ENCODE data around the gene STX2.
"Not testable (repeated sequence)": the region's sequence is repeated elsewhere in the genome, so short reads cannot be mapped to it uniquely, and the experiment has no call there.

STX2 gene

GRCh38 chr12:130838951-130839769 is at the start of gene STX2:
Gene STX2, minus strand, starts transcription at chr12:130839250. Its CDS starts 151 bp downstream, at chr12:130839099.
- DNase-seq (ENCODE audit: low read depth in 2 of 2) = peak; percentile 72 to 78

GRCh38 chr12:130887190-130887589 is 48.1 kb upstream of the STX2 start:
- DNase-seq (ENCODE audit: low read depth in 2 of 2) = not testable (repeated sequence)

GRCh38 chr12:130881548-130881947 is 42.5 kb upstream of the STX2 start:
- DNase-seq (ENCODE audit: low read depth in 2 of 2) = no peak

- no peak for DNase-seq (ENCODE audit: low read depth in 2 of 2)
Measured at GRCh38 chr12:130881046-130881445, 42.0 kb upstream of the STX2 start.

- no peak for DNase-seq (ENCODE audit: low read depth in 2 of 2)
Measured at GRCh38 chr12:130880411-130880885, 41.4 kb upstream of the STX2 start.

GRCh38 chr12:130879781-130880389 is 40.8 kb upstream of the STX2 start:
- DNase-seq (ENCODE audit: low read depth in 2 of 2) = no peak

GRCh38 chr12:130879212-130879686 is 40.2 kb upstream of the STX2 start:
- no peak for DNase-seq (ENCODE audit: low read depth in 2 of 2)

- DNase-seq (ENCODE audit: low read depth in 2 of 2) = no peak
Measured at GRCh38 chr12:130878193-130879185, 39.4 kb upstream of the STX2 start.

- DNase-seq (ENCODE audit: low read depth in 2 of 2) = no peak
Measured at GRCh38 chr12:130877333-130877732, 38.3 kb upstream of the STX2 start.

GRCh38 chr12:130876758-130877157 is 37.7 kb upstream of the STX2 start:
- DNase-seq (ENCODE audit: low read depth in 2 of 2) = no peak

- DNase-seq (ENCODE audit: low read depth in 2 of 2) = no peak
Measured at GRCh38 chr12:130876297-130876696, 37.2 kb upstream of the STX2 start.

- DNase-seq (ENCODE audit: low read depth in 2 of 2) = not testable (repeated sequence)
Measured at GRCh38 chr12:130875708-130876107, 36.7 kb upstream of the STX2 start.

GRCh38 chr12:130875193-130875592 is 36.1 kb upstream of the STX2 start:
- DNase-seq (ENCODE audit: low read depth in 2 of 2) = no peak

- DNase-seq (ENCODE audit: low read depth in 2 of 2) = no peak
Measured at GRCh38 chr12:130874696-130875095, 35.6 kb upstream of the STX2 start.

- no peak for DNase-seq (ENCODE audit: low read depth in 2 of 2)
Measured at GRCh38 chr12:130873825-130874224, 34.8 kb upstream of the STX2 start.

- no peak for DNase-seq (ENCODE audit: low read depth in 2 of 2)
Measured at GRCh38 chr12:130873106-130873795, 34.2 kb upstream of the STX2 start.

- peak in 1 of 2 donors; percentile 30 for DNase-seq (ENCODE audit: low read depth in 2 of 2)
Measured at GRCh38 chr12:130872179-130873096, 33.4 kb upstream of the STX2 start.

- DNase-seq (ENCODE audit: low read depth in 2 of 2) = peak; percentile 84 to 91
Measured at GRCh38 chr12:130871286-130872178, 32.5 kb upstream of the STX2 start, which contains the start of gene RAN. Gene RAN, plus strand, starts transcription at chr12:130872066. Its CDS starts 528 bp downstream, at chr12:130872594.
